ENCODE measurements around the gene ACAN. TPM values are rescaled to one million over a fixed set of nuclear protein-coding genes. Genes with fewer than 3 reads are reported as not detected.

The ACAN gene
- total RNA-seq, 1 donor from 2014 or later = 0.03 TPM

DNA sequence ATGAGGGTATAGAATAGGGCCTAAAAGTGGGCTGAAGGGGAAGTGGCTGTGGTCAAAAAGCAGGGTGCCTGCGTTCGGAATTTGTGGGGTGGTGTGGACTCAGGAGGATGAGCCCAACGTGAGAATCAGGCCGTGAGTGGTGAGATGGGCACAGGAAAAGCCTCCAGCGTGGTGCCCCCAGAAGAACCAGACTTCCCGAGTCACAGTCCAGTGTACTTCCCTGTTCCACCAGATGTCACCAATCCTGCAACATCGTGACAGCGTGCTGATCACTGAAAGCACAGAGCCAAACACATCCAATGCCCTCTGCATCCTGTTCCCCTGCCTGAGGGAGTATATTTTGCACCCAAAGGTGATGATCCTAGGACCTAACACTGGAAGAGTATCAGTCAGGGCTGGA, 20.8 kb upstream of the ACAN start:
- DNase-seq (ENCODE audit: low spot score) = no peak
- Mint-ChIP-seq H3K36me3 (ENCODE audit: low read depth, unreplicated experiment) (no peaks in the 10 kb centered on the region), H3K27me3 (ENCODE audit: unreplicated experiment) (no peaks in the 10 kb centered on the region), H3K4me1 (ENCODE audit: unreplicated experiment) (no peaks in the 10 kb centered on the region), H3K9me3 (ENCODE audit: unreplicated experiment) (no peaks in the 10 kb centered on the region), H3K27ac (ENCODE audit: unreplicated experiment) (no peak overlapping the region), H3K4me3 (ENCODE audit: unreplicated experiment) (no peak overlapping the region)
- TF ChIP-seq, protein P1, sequence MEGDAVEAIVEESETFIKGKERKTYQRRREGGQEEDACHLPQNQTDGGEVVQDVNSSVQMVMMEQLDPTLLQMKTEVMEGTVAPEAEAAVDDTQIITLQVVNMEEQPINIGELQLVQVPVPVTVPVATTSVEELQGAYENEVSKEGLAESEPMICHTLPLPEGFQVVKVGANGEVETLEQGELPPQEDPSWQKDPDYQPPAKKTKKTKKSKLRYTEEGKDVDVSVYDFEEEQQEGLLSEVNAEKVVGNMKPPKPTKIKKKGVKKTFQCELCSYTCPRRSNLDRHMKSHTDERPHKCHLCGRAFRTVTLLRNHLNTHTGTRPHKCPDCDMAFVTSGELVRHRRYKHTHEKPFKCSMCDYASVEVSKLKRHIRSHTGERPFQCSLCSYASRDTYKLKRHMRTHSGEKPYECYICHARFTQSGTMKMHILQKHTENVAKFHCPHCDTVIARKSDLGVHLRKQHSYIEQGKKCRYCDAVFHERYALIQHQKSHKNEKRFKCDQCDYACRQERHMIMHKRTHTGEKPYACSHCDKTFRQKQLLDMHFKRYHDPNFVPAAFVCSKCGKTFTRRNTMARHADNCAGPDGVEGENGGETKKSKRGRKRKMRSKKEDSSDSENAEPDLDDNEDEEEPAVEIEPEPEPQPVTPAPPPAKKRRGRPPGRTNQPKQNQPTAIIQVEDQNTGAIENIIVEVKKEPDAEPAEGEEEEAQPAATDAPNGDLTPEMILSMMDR (IDR thresholded peaks at IDR 0.05; ENCODE audit: unreplicated experiment) = no peak

DNA sequence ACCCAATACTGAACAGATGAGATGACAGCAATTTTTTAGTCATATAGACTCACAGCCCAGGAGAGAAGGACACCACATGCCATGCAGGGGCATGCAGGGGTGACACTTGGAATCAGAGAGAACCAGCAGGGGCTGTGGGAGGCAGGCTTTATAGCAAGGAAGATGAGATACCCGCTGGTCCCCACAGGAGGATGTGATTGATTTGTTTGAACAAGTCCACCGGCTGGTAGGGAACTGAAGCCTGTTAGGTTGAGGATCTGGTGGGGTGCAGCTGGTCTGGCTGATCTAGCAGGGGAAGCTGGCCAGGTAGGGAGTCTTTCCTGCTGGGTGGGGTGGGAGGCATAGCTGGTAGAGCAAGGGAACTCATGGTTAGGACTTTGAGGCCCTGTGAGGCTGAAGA, 18.0 kb upstream of the ACAN start:
- H3K4me1 Mint-ChIP-seq (ENCODE audit: unreplicated experiment) = no peaks in the 10 kb centered on the region
- no peak overlapping the region for H3K4me3 Mint-ChIP-seq (ENCODE audit: unreplicated experiment)
- TF ChIP-seq, protein P1 (IDR thresholded peaks at IDR 0.05; ENCODE audit: unreplicated experiment) = no peak
- no peak overlapping the region for H3K27ac Mint-ChIP-seq (ENCODE audit: unreplicated experiment)
- DNase-seq (ENCODE audit: low spot score) = no peak
- no peaks in the 10 kb centered on the region for H3K36me3 Mint-ChIP-seq (ENCODE audit: low read depth, unreplicated experiment)
- peaks cover under 1% of the 10 kb centered on the region for H3K27me3 Mint-ChIP-seq (ENCODE audit: unreplicated experiment)
- no peaks in the 10 kb centered on the region for H3K9me3 Mint-ChIP-seq (ENCODE audit: unreplicated experiment)

- H3K4me3 Mint-ChIP-seq (ENCODE audit: unreplicated experiment) = no peak overlapping the region
- TF ChIP-seq, protein P1 (IDR thresholded peaks at IDR 0.05; ENCODE audit: unreplicated experiment) = no peak
- H3K27me3 Mint-ChIP-seq (ENCODE audit: unreplicated experiment) = peaks cover 5% of the 10 kb centered on the region
- H3K9me3 Mint-ChIP-seq (ENCODE audit: unreplicated experiment) = no peaks in the 10 kb centered on the region
- H3K4me1 Mint-ChIP-seq (ENCODE audit: unreplicated experiment) = no peaks in the 10 kb centered on the region
- no peak overlapping the region for H3K27ac Mint-ChIP-seq (ENCODE audit: unreplicated experiment)
- no peak for DNase-seq (ENCODE audit: low spot score)
- H3K36me3 Mint-ChIP-seq (ENCODE audit: low read depth, unreplicated experiment) = peaks cover 3% of the 10 kb centered on the region
Measured at GRCh38 chr15:88788036-88788435, 15.2 kb upstream of the ACAN start.

GRCh38 chr15:88788816-88789215, 14.4 kb upstream of the ACAN start:
- TF ChIP-seq, protein P1 (IDR thresholded peaks at IDR 0.05; ENCODE audit: unreplicated experiment) = no peak
- Mint-ChIP-seq H3K36me3 (ENCODE audit: low read depth, unreplicated experiment) (peaks cover 3% of the 10 kb centered on the region), H3K4me3 (ENCODE audit: unreplicated experiment) (no peak overlapping the region), H3K4me1 (ENCODE audit: unreplicated experiment) (no peaks in the 10 kb centered on the region), H3K27ac (ENCODE audit: unreplicated experiment) (no peak overlapping the region), H3K27me3 (ENCODE audit: unreplicated experiment) (peaks cover 5% of the 10 kb centered on the region), H3K9me3 (ENCODE audit: unreplicated experiment) (no peaks in the 10 kb centered on the region)
- no peak for DNase-seq (ENCODE audit: low spot score)

- TF ChIP-seq, protein P1 (IDR thresholded peaks at IDR 0.05; ENCODE audit: unreplicated experiment) = no peak
- Mint-ChIP-seq H3K27ac (ENCODE audit: unreplicated experiment) (no peak overlapping the region), H3K4me3 (ENCODE audit: unreplicated experiment) (no peak overlapping the region), H3K27me3 (ENCODE audit: unreplicated experiment) (peaks cover 5% of the 10 kb centered on the region), H3K4me1 (ENCODE audit: unreplicated experiment) (no peaks in the 10 kb centered on the region), H3K36me3 (ENCODE audit: low read depth, unreplicated experiment) (peaks cover 3% of the 10 kb centered on the region), H3K9me3 (ENCODE audit: unreplicated experiment) (no peaks in the 10 kb centered on the region)
- DNase-seq (ENCODE audit: low spot score) = no peak
Measured at GRCh38 chr15:88790486-88790885, 12.8 kb upstream of the ACAN start.

Data from endothelial cell (in vitro differentiated cells).